Liver (tissue), 3 donors: ENCODE measurements around the gene HNRNPM.

ENCODE experiments used
- MAX ChIP-seq: IDR thresholded peaks from 2 replicates; pipeline ENCODE4 v1.6.1; 2016; ENCODE audit warnings: antibody characterized with exemption
- RAD21 ChIP-seq, 2 donors: IDR thresholded peaks; 2 replicates each; pipeline ENCODE4 v1.6.1; 2016; ENCODE audit warnings: antibody characterized with exemption in 2 of 2, mild to moderate bottlenecking in 2 of 2
- RXRA ChIP-seq, 2 donors: IDR thresholded peaks; 2 replicates each; pipeline ENCODE4 v1.6.1; 2017 to 2018; ENCODE audit warnings: antibody characterized with exemption in 2 of 2, mild to moderate bottlenecking in 1 of 2
- YY1 ChIP-seq: IDR thresholded peaks from 2 replicates; pipeline ENCODE4 v1.6.1; 2016; ENCODE audit warnings: antibody characterized with exemption, mild to moderate bottlenecking
- TF ChIP-seq, protein P1 (sequence below): fragments of 150-350 bp; IDR thresholded peaks from 2 replicates; pipeline ENCODE4 v1.5.1; 2017; ENCODE audit warnings: improper control_type of control experiment, low read depth, low read length; ENCODE audit not compliant: missing input control
- TF ChIP-seq, protein P2 (sequence below): IDR thresholded peaks from 2 replicates; pipeline ENCODE4 v1.6.1; 2016; ENCODE audit warnings: antibody characterized with exemption
- donor health status: healthy.
- donor health status: healthy.

GRCh38 chr19:8413629-8413995, 31.2 kb upstream of the HNRNPM start:
- TF ChIP-seq, protein P1, sequence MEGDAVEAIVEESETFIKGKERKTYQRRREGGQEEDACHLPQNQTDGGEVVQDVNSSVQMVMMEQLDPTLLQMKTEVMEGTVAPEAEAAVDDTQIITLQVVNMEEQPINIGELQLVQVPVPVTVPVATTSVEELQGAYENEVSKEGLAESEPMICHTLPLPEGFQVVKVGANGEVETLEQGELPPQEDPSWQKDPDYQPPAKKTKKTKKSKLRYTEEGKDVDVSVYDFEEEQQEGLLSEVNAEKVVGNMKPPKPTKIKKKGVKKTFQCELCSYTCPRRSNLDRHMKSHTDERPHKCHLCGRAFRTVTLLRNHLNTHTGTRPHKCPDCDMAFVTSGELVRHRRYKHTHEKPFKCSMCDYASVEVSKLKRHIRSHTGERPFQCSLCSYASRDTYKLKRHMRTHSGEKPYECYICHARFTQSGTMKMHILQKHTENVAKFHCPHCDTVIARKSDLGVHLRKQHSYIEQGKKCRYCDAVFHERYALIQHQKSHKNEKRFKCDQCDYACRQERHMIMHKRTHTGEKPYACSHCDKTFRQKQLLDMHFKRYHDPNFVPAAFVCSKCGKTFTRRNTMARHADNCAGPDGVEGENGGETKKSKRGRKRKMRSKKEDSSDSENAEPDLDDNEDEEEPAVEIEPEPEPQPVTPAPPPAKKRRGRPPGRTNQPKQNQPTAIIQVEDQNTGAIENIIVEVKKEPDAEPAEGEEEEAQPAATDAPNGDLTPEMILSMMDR, result no peak
- TF ChIP-seq RXRA (IDR thresholded peaks at IDR 0.05) (no peak), RAD21 (IDR thresholded peaks at IDR 0.05) (no peak), YY1 (no peak), MAX (no peak)
- TF ChIP-seq, protein P2, sequence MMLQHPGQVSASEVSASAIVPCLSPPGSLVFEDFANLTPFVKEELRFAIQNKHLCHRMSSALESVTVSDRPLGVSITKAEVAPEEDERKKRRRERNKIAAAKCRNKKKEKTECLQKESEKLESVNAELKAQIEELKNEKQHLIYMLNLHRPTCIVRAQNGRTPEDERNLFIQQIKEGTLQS, result no peak
